ENCODE measurements around the gene CLGN. TPM values are rescaled to one million over a fixed set of nuclear protein-coding genes. Genes with fewer than 3 reads are reported as not detected.

Gene CLGN
- total and polyA plus RNA-seq, 10 of the 15 experiments (the other 5 are each of a cell fraction or from before 2014, with no cell fraction given): 0.11 to 1.0 (median 0.62) TPM

- no peak for TF ChIP-seq ZNF384 (IDR thresholded peaks at IDR 0.05; ENCODE audit: borderline replicate concordance, low read depth, low read length)
- no peak for TF ChIP-seq IRF5 (IDR thresholded peaks at IDR 0.05; ENCODE audit: borderline replicate concordance)
- TF ChIP-seq SUZ12 (IDR thresholded peaks at IDR 0.05; ENCODE audit: unreplicated experiment): no peak
- TF ChIP-seq PAX8 (IDR thresholded peaks at IDR 0.05): no peak
- TF ChIP-seq BHLHE40 (IDR thresholded peaks at IDR 0.05; ENCODE audit: borderline replicate concordance in 1 of 2, low read depth in 2 of 2, low read length in 1 of 2): no peak
- TF ChIP-seq NRF1 (conservative IDR thresholded peaks at IDR 0.05; ENCODE audit: low read depth, low read length): no peak
- no peak for TF ChIP-seq BCL3 (IDR thresholded peaks at IDR 0.05; ENCODE audit: borderline replicate concordance, insufficient read depth, low read depth, low read length, poor library complexity, severe bottlenecking)
- no peak for TF ChIP-seq ZSCAN29 (IDR thresholded peaks at IDR 0.05)
These were observed 38.7 kb upstream of the CLGN start (continued) for GRCh38 chr4:140466146-140466545.

DNA sequence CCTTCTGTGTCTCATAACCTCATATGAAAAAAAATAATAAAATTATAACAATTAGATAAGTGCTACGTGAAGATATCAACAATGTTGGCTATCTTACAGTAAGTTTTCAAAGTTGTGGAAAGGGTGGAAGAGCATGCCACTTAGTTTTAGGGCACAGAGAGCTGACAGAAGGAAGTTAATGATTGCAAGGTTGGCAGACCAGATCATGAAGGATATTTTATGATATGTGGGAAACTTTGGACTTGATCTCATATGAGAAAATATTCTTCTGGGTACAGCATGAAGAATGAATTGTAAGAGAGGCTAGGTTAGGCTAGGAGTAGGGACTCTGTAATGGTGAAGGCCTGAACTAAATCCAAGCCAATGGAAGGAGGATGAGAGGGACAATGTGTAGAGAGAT, 36.2 kb upstream of the CLGN start:
- no peak for FAIRE-seq
- no peak for TF ChIP-seq HCFC1 (IDR thresholded peaks at IDR 0.05; ENCODE audit: low read length)
- no peak for TF ChIP-seq STAT3 (IDR thresholded peaks at IDR 0.05; ENCODE audit: low read depth, low read length)
- TF ChIP-seq EGR1 (IDR thresholded peaks at IDR 0.05; ENCODE audit: borderline replicate concordance in 1 of 2, low read depth in 2 of 2, low read length in 2 of 2): no peak
- TF ChIP-seq PBX3 (IDR thresholded peaks at IDR 0.05; ENCODE audit: insufficient replicate concordance, low read depth, low read length): no peak
- TF ChIP-seq ZNF24 (IDR thresholded peaks at IDR 0.05): no peak
- TF ChIP-seq SKIL (IDR thresholded peaks at IDR 0.05; ENCODE audit: low read depth, poor library complexity, severe bottlenecking): no peak
- no peak for TF ChIP-seq SUPT20H (IDR thresholded peaks at IDR 0.05; ENCODE audit: borderline replicate concordance, control insufficient read depth, low read depth, low read length)
- no peak for TF ChIP-seq GATAD2B (conservative IDR thresholded peaks at IDR 0.05; ENCODE audit: low read depth)

More for the DNA sequence above, 36.2 kb upstream of the CLGN start:
- Histone ChIP-seq H3K79me2 (ENCODE audit: control insufficient read depth, insufficient read depth, low read length) (no peaks in the 10 kb centered on the region), H4K20me1 (ENCODE audit: control insufficient read depth, insufficient read depth) (no peaks in the 10 kb centered on the region), H3K4me2 (ENCODE audit: control insufficient read depth, insufficient read depth) (no peak overlapping the region), H3K36me3 (ENCODE audit: control insufficient read depth in 2 of 2, insufficient read depth in 2 of 2, low read length in 1 of 2) (no peaks in the 10 kb centered on the region), H3K27ac (ENCODE audit: control insufficient read depth, insufficient read depth) (no peak overlapping the region), H3K27me3 (replicated peaks in 1 of 2; ENCODE audit: control insufficient read depth in 2 of 2, insufficient read depth in 2 of 2, low read length in 1 of 2) (no peaks in the 10 kb centered on the region), H3K4me1 (ENCODE audit: control insufficient read depth, insufficient read depth, low read length) (no peaks in the 10 kb centered on the region), H2AFZ (ENCODE audit: control insufficient read depth, low read depth, low read length) (no peak overlapping the region), H3K4me3 (no peak overlapping the region), H3K9me3 (replicated peaks; ENCODE audit: control insufficient read depth, insufficient read depth, low read length) (no peaks in the 10 kb centered on the region), H3K9ac (ENCODE audit: control insufficient read depth, insufficient read depth, low read length) (no peak overlapping the region)
- intact Hi-C loops (cut with micrococcal nuclease; ENCODE audit: unreplicated experiment) (no loop called here), in situ Hi-C loops (cut with MboI) (no loop called here)
- ChIA-PET SMC1A (ENCODE audit: uncharacterized antibody, unreplicated experiment) (no interaction called here), POLR2A (no interaction called here), CTCF (interaction anchor here (1.1 to 1.5 kb wide), 2 partner anchors 10 to 51 kb away, joined by 3 read pairs; no protein-coding TSS in a partner anchor), RAD21 (ENCODE audit: unreplicated experiment) (no interaction called here)
- ATAC-seq (no peak), DNase-seq (ENCODE audit: low read depth, low spot score) (no peak)
- BruUV-seq (replicated peaks): no TSS peak
- 0% methylated on average over 1 of the region's 1 CpG for WGBS (ENCODE audit: insufficient coverage, insufficient replicate concordance, low lambda C conversion rate, missing lambda C conversion rate)
